ENCODE data around the gene EIF4ENIF1. TPM values are rescaled to one million over a fixed set of nuclear protein-coding genes. Genes with fewer than 3 reads are reported as not detected.

The EIF4ENIF1 gene
- total and polyA plus RNA-seq, 9 of the 15 experiments (the other 6 are each of a cell fraction or from before 2014, with no cell fraction given), result 2.5 to 24.9 (median 15.8) TPM

DNA sequence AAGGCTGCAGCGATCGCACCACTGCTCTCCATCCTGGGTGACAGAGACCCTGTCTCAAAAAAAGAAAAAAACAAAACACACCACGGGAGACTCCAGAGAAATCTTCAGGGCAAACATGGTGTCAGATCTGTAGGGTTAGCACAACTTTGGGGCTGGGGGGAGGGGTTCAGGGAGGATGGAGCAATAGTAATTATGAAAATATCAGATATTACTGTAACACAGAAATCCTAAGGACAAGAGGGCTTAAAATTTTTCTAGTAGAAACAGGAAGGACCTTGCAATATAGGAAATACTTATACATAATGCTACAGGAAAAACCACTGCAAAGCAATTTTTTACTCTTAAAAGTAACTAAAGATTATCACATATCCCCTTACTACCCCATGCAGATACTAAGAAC is 13.8 kb downstream of the EIF4ENIF1 start:
- no peaks in the 10 kb centered on the region for H3K9me1 ChIP-seq (ENCODE audit: control insufficient read depth, insufficient read depth, low read length)
- no peaks in the 10 kb centered on the region for H3K4me1 ChIP-seq (replicated peaks in 1 of 2; ENCODE audit: control insufficient read depth in 2 of 2, insufficient read depth in 2 of 2, low read length in 2 of 2)
- FAIRE-seq, result no peak
- ATAC-seq, result no peak
- no peaks in the 10 kb centered on the region for H3K27me3 ChIP-seq (ENCODE audit: control insufficient read depth in 2 of 2, insufficient read depth in 2 of 2, low read length in 2 of 2)
- no CpG with 5 or more reads among the region's 3 CpGs for WGBS (ENCODE audit: insufficient coverage, low coverage, missing lambda C conversion rate)
- no peaks in the 10 kb centered on the region for H4K20me1 ChIP-seq (replicated peaks; ENCODE audit: control insufficient read depth, insufficient read depth, low read length)
- no peak overlapping the region for H3K9ac ChIP-seq (ENCODE audit: insufficient read depth in 1 of 2, low read depth in 2 of 2, low read length in 2 of 2)
- no peaks in the 10 kb centered on the region for H3K9me3 ChIP-seq (replicated peaks; ENCODE audit: control insufficient read depth, insufficient read depth, low read depth, low read length)
- no peak for DNase-seq (ENCODE audit: extremely low read depth in 1 of 4, low spot score in 3 of 4)
- intact Hi-C loops (cut with micrococcal nuclease), result no loop called here
- no peak overlapping the region for H3K27ac ChIP-seq (ENCODE audit: extremely low read depth, low read depth, low read length)
- ChIA-PET POLR2A (no interaction called here), CTCF (ENCODE audit: low intra/inter-chr PET ratio) (no interaction called here)
- peaks cover 47% of the 10 kb centered on the region for H3K79me2 ChIP-seq (ENCODE audit: control insufficient read depth, insufficient read depth, low read length)
- no peak for TF ChIP-seq TAF1 (IDR thresholded peaks at IDR 0.05; ENCODE audit: control insufficient read depth, extremely low read depth, insufficient read depth, low read length, severe bottlenecking)
- no peak for TF ChIP-seq STAT5A (IDR thresholded peaks at IDR 0.05; ENCODE audit: borderline replicate concordance, low read length)
- no peak for TF ChIP-seq CBFA2T3 (IDR thresholded peaks at IDR 0.05)
- no peak for TF ChIP-seq RBM34 (IDR thresholded peaks at IDR 0.05; ENCODE audit: borderline replicate concordance, insufficient read depth, low read length)
- TF ChIP-seq TRIM28 (IDR thresholded peaks at IDR 0.05), result no peak
- TF ChIP-seq HNRNPH1 (optimal IDR thresholded peaks at IDR 0.05; ENCODE audit: low read depth, low read length), result no peak
- TF ChIP-seq RAD21 (CRISPR knock-in tag; conservative IDR thresholded peaks at IDR 0.05 in 1 of 2, IDR thresholded peaks at IDR 0.05 in 1 of 2), result no peak
- TF ChIP-seq CBX2 (IDR thresholded peaks at IDR 0.05; ENCODE audit: insufficient read depth, low read length, poor library complexity, severe bottlenecking), result no peak
- TF ChIP-seq ZNF551 (CRISPR knock-in tag; IDR thresholded peaks at IDR 0.05), result no peak
- TF ChIP-seq U2AF2 (optimal IDR thresholded peaks at IDR 0.05; ENCODE audit: low read depth, low read length), result no peak
- no peak for TF ChIP-seq KLF13 (tag; IDR thresholded peaks at IDR 0.05; ENCODE audit: borderline replicate concordance, low read depth)
- TF ChIP-seq ZNF561 (CRISPR knock-in tag; conservative IDR thresholded peaks at IDR 0.05), result no peak
- TF ChIP-seq HOXB6 (CRISPR knock-in tag; IDR thresholded peaks at IDR 0.05; ENCODE audit: borderline replicate concordance), result no peak
- TF ChIP-seq ZNF212 (CRISPR knock-in tag; IDR thresholded peaks at IDR 0.05), result no peak
- TF ChIP-seq KDM1A (IDR thresholded peaks at IDR 0.05), result no peak
- TF ChIP-seq POLR2H (tag; IDR thresholded peaks at IDR 0.05; ENCODE audit: low read depth), result no peak
- TF ChIP-seq CREM (IDR thresholded peaks at IDR 0.05; ENCODE audit: low read depth), result no peak
- no peak for TF ChIP-seq TGIF2 (CRISPR knock-in tag; IDR thresholded peaks at IDR 0.05)
- TF ChIP-seq GATAD2A (IDR thresholded peaks at IDR 0.05), result no peak
- TF ChIP-seq SUPT5H (IDR thresholded peaks at IDR 0.05), result no peak
- no peak overlapping the region for H2AFZ ChIP-seq (ENCODE audit: low read depth, low read length)
- in situ Hi-C loops (cut with MboI), result no loop called here
- H3K4me2 ChIP-seq (ENCODE audit: insufficient read depth, low read length), result no peak overlapping the region
- no TSS peak for BruUV-seq (replicated peaks)
- no peak overlapping the region for H3K4me3 ChIP-seq
- peaks cover 46% of the 10 kb centered on the region; the same call in 2 of the 3 replicates for H3K36me3 ChIP-seq (ENCODE audit: control insufficient read depth, insufficient read depth, low read length)
